CD4-positive, CD25-positive, alpha-beta regulatory T cell (primary cell): Measurements from ENCODE around the gene JUN. TPM values are rescaled to one million over a fixed set of nuclear protein-coding genes. Genes with fewer than 3 reads are reported as not detected.

Experiments used
- ATAC-seq, 2 donors: fragments of 150-1000 bp; cut with Tn5 transposase; one replicate each; pipeline ENCODE4 v1.10.0; 2021; ENCODE audit warnings: low read depth in 2 of 2, moderate number of reproducible peaks in 2 of 2, moderate library complexity in 1 of 2
- DNase-seq, 3 donors: peaks; one replicate each; pipeline versions ENCODE4 v3.0.0 to v3.0.0-alpha.2; 2012 to 2022; ENCODE audit warnings: mixed read lengths in 1 of 3
- H3K27ac ChIP-seq: one replicate; pipeline ENCODE4 v1.7.0; 2013; ENCODE audit warnings: mild to moderate bottlenecking, low read length; ENCODE audit not compliant: insufficient read depth, poor library complexity, severe bottlenecking
- H3K27me3 ChIP-seq: one replicate; pipeline ENCODE4 v1.7.0; 2013; ENCODE audit warnings: low read length; ENCODE audit not compliant: control insufficient read depth, insufficient read depth
- H3K36me3 ChIP-seq: one replicate; pipeline ENCODE4 v1.7.0; 2013; ENCODE audit warnings: mild to moderate bottlenecking, low read length, moderate library complexity; ENCODE audit not compliant: control insufficient read depth, insufficient read depth
- H3K4me1 ChIP-seq: 2 replicates; pipeline ENCODE4 v1.7.0; 2013; ENCODE audit warnings: mild to moderate bottlenecking, low read length; ENCODE audit not compliant: insufficient read depth, control insufficient read depth, poor library complexity, severe bottlenecking
- H3K4me3 ChIP-seq: one replicate; pipeline ENCODE4 v1.7.0; 2013; ENCODE audit warnings: low read depth, mild to moderate bottlenecking, low read length, moderate library complexity
- H3K9me3 ChIP-seq, 2 experiments: 1 replicate in 1 of 2; 2 replicates in 1 of 2; pipeline ENCODE4 v1.7.0; 2013; ENCODE audit warnings: low read length in 2 of 2, mild to moderate bottlenecking in 1 of 2, moderate library complexity in 1 of 2; ENCODE audit not compliant: control insufficient read depth in 2 of 2
- H3K27ac Mint-ChIP-seq, 3 donors: one replicate each; pipeline ENCODE4 v1.8.0; 2020 to 2022; ENCODE audit warnings: mild to moderate bottlenecking in 3 of 3, mixed read lengths in 3 of 3, moderate library complexity in 2 of 3
- H3K27me3 Mint-ChIP-seq: one replicate; pipeline ENCODE4 v1.8.0; 2022; ENCODE audit warnings: mild to moderate bottlenecking, mixed read lengths
- H3K36me3 Mint-ChIP-seq: one replicate; pipeline ENCODE4 v1.8.0; 2020; ENCODE audit warnings: mixed read lengths
- H3K4me1 Mint-ChIP-seq, 4 donors: one replicate each; pipeline ENCODE4 v1.8.0; 2020 to 2022; ENCODE audit warnings: mixed read lengths in 4 of 4, mild to moderate bottlenecking in 1 of 4
- H3K4me3 Mint-ChIP-seq, 4 donors: one replicate each; pipeline ENCODE4 v1.8.0; 2020 to 2022; ENCODE audit warnings: mild to moderate bottlenecking in 4 of 4, mixed read lengths in 4 of 4, moderate library complexity in 3 of 4
- H3K9me3 Mint-ChIP-seq, 7 donors: one replicate each; pipeline ENCODE4 v1.8.0; 2020 to 2022; ENCODE audit warnings: mixed read lengths in 7 of 7, mild to moderate bottlenecking in 3 of 7, moderate library complexity in 2 of 7
- polyA plus RNA-seq, 4 donors: library from polyadenylated mRNA; unstranded; fragments of 300-500 nt; fragmentation: Illumina TruSeq; gene quantifications; one replicate each; pipeline ENCODE4 v1.2.3, GENCODE V29; 2021
- total RNA-seq: library from RNA; stranded (reverse); gene quantifications from one replicate; pipeline ENCODE4 v1.2.3, GENCODE V29; 2022

JUN gene
- total and polyA plus RNA-seq, 5 donors from 2014 or later: 41.3 to 1,538 (median 52.2) TPM

GRCh38 chr1:58765441-58765840 is 18.4 kb downstream of the JUN start:
- peaks cover 6% of the 10 kb centered on the region for H3K27me3 ChIP-seq
- DNase-seq: no peak
- Mint-ChIP-seq H3K36me3 (no peaks in the 10 kb centered on the region), H3K9me3 (peaks cover 0 to 2% (median 0%) of the 10 kb centered on the region in 7 donors), H3K27ac (no peak overlapping the region), H3K27me3 (no peaks in the 10 kb centered on the region), H3K4me1 (no peaks in the 10 kb centered on the region), H3K4me3 (no peak overlapping the region)
- no peaks in the 10 kb centered on the region for H3K36me3 ChIP-seq
- no peaks in the 10 kb centered on the region for H3K4me1 ChIP-seq
- no peak for ATAC-seq
- H3K27ac ChIP-seq: no peak overlapping the region
- H3K9me3 ChIP-seq: no peaks in the 10 kb centered on the region
- no peak overlapping the region for H3K4me3 ChIP-seq

- H3K9me3 Mint-ChIP-seq: peaks cover 0 to 2% (median 0%) of the 10 kb centered on the region in 7 donors
- no peaks in the 10 kb centered on the region for H3K4me1 ChIP-seq
- H3K4me3 ChIP-seq: no peak overlapping the region
- ATAC-seq: no peak
- no peak overlapping the region for H3K4me3 Mint-ChIP-seq
- H3K36me3 ChIP-seq: no peaks in the 10 kb centered on the region
- H3K4me1 Mint-ChIP-seq: no peaks in the 10 kb centered on the region
- no peak overlapping the region for H3K27ac Mint-ChIP-seq
- no peak for DNase-seq
- no peaks in the 10 kb centered on the region for H3K9me3 ChIP-seq
- H3K27me3 Mint-ChIP-seq: no peaks in the 10 kb centered on the region
- no peaks in the 10 kb centered on the region for H3K36me3 Mint-ChIP-seq
- no peak overlapping the region for H3K27ac ChIP-seq
- H3K27me3 ChIP-seq: peaks cover 6% of the 10 kb centered on the region
These were observed 18.8 kb downstream of the JUN start for GRCh38 chr1:58765006-58765405.

- no peak overlapping the region for H3K4me3 ChIP-seq
- no peaks in the 10 kb centered on the region for H3K36me3 ChIP-seq
- no peak overlapping the region for H3K27ac ChIP-seq
- peaks cover 0 to 2% (median 0%) of the 10 kb centered on the region in 7 donors for H3K9me3 Mint-ChIP-seq
- no peak for DNase-seq
- no peaks in the 10 kb centered on the region for H3K27me3 Mint-ChIP-seq
- H3K27ac Mint-ChIP-seq: no peak overlapping the region
- peaks cover 6% of the 10 kb centered on the region for H3K27me3 ChIP-seq
- no peaks in the 10 kb centered on the region for H3K4me1 Mint-ChIP-seq
- H3K4me1 ChIP-seq: no peaks in the 10 kb centered on the region
- no peaks in the 10 kb centered on the region for H3K9me3 ChIP-seq
- H3K4me3 Mint-ChIP-seq: no peak overlapping the region
- no peak for ATAC-seq
- no peaks in the 10 kb centered on the region for H3K36me3 Mint-ChIP-seq
These were observed 19.4 kb downstream of the JUN start for GRCh38 chr1:58764294-58764978.

GRCh38 chr1:58763214-58763613 is 20.6 kb downstream of the JUN start:
- no peak for ATAC-seq
- Histone ChIP-seq H3K9me3 (no peaks in the 10 kb centered on the region), H3K4me3 (no peak overlapping the region), H3K27ac (no peak overlapping the region), H3K36me3 (no peaks in the 10 kb centered on the region), H3K27me3 (peaks cover 5% of the 10 kb centered on the region), H3K4me1 (no peaks in the 10 kb centered on the region)
- Mint-ChIP-seq H3K4me1 (no peaks in the 10 kb centered on the region), H3K36me3 (no peaks in the 10 kb centered on the region), H3K27ac (no peak overlapping the region), H3K9me3 (peaks cover 0 to 2% (median 0%) of the 10 kb centered on the region in 7 donors), H3K27me3 (no peaks in the 10 kb centered on the region), H3K4me3 (no peak overlapping the region)
- DNase-seq: no peak

GRCh38 chr1:58762806-58763205 is 21.0 kb downstream of the JUN start:
- Histone ChIP-seq H3K27me3 (peaks cover 5% of the 10 kb centered on the region), H3K9me3 (no peaks in the 10 kb centered on the region), H3K4me1 (no peaks in the 10 kb centered on the region), H3K27ac (no peak overlapping the region), H3K4me3 (no peak overlapping the region), H3K36me3 (no peaks in the 10 kb centered on the region)
- H3K27me3 Mint-ChIP-seq: no peaks in the 10 kb centered on the region
- no peaks in the 10 kb centered on the region for H3K4me1 Mint-ChIP-seq
- H3K4me3 Mint-ChIP-seq: no peak overlapping the region
- H3K9me3 Mint-ChIP-seq: peaks cover 0 to 2% (median 0%) of the 10 kb centered on the region in 7 donors
- DNase-seq: no peak
- H3K27ac Mint-ChIP-seq: no peak overlapping the region
- H3K36me3 Mint-ChIP-seq: no peaks in the 10 kb centered on the region
- ATAC-seq: no peak

GRCh38 chr1:58755468-58755872 is 28.4 kb downstream of the JUN start:
- H3K9me3 Mint-ChIP-seq: no peaks in the 10 kb centered on the region
- H3K4me3 ChIP-seq: peak overlapping the region; percentile 6
- ATAC-seq (peak; percentile 59 to 80), DNase-seq (peak in 1 of 3 donors; percentile 61)
- peak overlapping the region; percentile 15 to 46 (median 21) for H3K27ac Mint-ChIP-seq
- no peaks in the 10 kb centered on the region for H3K36me3 Mint-ChIP-seq
- H3K27ac ChIP-seq: no peak overlapping the region
- H3K36me3 ChIP-seq: no peaks in the 10 kb centered on the region
- H3K9me3 ChIP-seq: no peaks in the 10 kb centered on the region
- H3K4me1 ChIP-seq: peaks cover 17% of the 10 kb centered on the region
- peaks cover 10 to 35% (median 18%) of the 10 kb centered on the region in 4 donors for H3K4me1 Mint-ChIP-seq
- no peaks in the 10 kb centered on the region for H3K27me3 ChIP-seq
- peaks cover 3% of the 10 kb centered on the region for H3K27me3 Mint-ChIP-seq
- H3K4me3 Mint-ChIP-seq: peak overlapping the region in 3 of 4 donors; percentile 21 to 76 (median 25)

- peaks cover 10 to 35% (median 18%) of the 10 kb centered on the region in 4 donors for H3K4me1 Mint-ChIP-seq
- H3K36me3 ChIP-seq: no peaks in the 10 kb centered on the region
- H3K27me3 Mint-ChIP-seq: peaks cover 4% of the 10 kb centered on the region
- DNase-seq: peak in 1 of 3 donors; percentile 37
- H3K4me3 ChIP-seq: no peak overlapping the region
- H3K36me3 Mint-ChIP-seq: no peaks in the 10 kb centered on the region
- H3K4me1 ChIP-seq: peaks cover 17% of the 10 kb centered on the region
- no peaks in the 10 kb centered on the region for H3K9me3 ChIP-seq
- no peaks in the 10 kb centered on the region for H3K27me3 ChIP-seq
- ATAC-seq: peak in 1 of 2 donors; percentile 14
- H3K9me3 Mint-ChIP-seq: no peaks in the 10 kb centered on the region
- peak overlapping the region; percentile 15 to 46 (median 21) for H3K27ac Mint-ChIP-seq
- peak overlapping the region in 1 of 4 donors; percentile 76 for H3K4me3 Mint-ChIP-seq
- no peak overlapping the region for H3K27ac ChIP-seq
These were observed 29.0 kb downstream of the JUN start for GRCh38 chr1:58754683-58755467.
